GM18907 (cell line): Measurements from ENCODE around the gene CFAP74.

Experiments used
- ATAC-seq: cut with Tn5 transposase; IDR thresholded peaks from one replicate; pipeline ENCODE4 v1.9.1; 2021; ENCODE audit warnings: mild to moderate bottlenecking, moderate library complexity; ENCODE audit not compliant: unreplicated experiment

Gene CFAP74

DNA sequence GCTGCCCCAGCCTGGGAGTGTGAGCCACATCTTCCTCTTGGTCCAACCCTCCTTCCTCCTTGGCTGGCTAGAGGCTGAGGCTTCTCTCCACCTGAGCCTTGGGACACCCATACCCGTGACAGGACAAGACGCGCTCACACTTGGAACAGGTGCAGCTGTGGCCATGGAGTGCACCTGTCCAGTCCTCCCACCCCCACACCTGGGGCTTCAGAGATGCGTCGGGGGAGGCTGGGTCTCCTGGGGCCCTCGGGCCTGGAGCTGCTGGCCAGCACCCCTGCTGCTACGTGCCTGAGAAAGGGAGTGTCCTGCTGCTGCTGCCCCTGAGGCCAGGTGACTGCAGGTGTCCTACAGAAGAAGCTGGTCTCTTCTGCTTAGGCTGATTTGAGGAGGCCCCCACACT is 47.5 kb downstream of the CFAP74 start:
- no peak for ATAC-seq

DNA sequence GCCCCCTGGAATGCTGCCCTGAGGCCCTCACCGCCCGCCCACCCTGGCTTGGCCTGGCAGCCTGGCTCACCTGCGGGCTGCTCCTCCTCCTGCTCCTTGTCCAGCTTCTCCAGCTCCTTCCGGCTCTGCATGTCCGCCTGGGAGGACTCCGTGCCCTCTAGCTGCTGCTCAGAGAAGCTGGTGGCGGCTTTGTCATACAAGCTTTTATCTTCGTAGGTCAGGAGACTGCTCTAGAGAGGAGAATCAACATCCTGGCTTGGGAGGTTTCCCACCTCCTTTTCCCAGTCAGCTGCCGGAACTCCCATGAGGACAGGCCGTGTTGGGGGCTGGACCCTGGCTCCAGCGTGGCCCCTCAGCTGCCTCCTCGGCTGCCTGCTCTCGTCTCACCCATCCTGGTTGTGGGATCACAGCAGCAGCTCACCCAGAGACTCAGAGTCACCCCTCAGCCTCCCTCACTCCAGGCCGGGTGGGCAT is 47.9 kb downstream of the CFAP74 start:
- ATAC-seq = no peak

DNA sequence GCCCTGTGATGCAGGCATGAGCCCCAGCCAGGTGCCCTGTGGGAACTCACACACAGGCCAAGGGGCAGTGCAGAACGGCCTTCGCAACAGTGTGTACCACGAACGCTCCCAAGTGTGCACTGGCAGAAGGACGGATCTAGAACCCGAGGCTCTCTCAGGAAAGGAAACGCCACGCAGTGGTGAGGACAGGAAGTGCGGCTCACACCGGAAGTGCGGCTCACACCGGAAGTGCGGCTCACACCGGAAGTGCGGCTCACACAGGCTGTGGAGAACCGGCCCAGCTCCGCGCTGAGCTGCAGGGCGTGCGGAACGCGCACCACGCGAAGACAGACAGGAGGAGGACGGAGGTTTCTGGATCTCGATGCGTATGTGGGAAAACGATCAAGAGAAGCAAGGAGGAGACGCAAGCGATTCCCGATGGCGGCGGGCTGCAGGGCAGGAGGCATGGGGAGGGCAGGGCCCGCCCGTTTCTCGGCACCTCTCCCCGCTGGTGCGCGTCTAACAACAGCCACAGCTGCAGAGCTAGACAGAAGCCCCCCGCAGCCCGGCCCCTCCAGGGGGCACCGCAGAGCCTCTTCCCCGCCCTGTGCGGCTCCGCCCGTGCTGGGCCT is 48.6 kb downstream of the CFAP74 start:
- ATAC-seq = no peak

DNA sequence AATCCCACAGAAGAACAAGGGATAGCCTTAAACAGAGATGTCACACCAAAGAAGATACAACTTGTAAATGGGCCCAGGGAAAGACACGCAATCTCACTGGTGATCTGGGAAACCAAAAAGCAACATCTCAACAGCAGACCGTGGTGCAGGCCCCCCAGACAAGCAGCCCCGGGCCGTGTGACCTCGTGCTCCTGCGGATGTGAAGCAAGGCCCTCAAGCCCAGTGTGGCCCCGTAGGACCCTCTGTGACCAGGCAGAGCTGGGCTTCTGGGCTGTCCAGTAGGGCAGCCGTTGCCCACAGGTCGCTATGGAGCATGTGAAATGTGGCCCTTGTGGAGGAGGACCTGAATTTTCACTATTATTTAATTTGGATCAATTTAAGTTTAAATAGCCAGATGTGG is 49.6 kb downstream of the CFAP74 start:
- ATAC-seq = no peak

DNA sequence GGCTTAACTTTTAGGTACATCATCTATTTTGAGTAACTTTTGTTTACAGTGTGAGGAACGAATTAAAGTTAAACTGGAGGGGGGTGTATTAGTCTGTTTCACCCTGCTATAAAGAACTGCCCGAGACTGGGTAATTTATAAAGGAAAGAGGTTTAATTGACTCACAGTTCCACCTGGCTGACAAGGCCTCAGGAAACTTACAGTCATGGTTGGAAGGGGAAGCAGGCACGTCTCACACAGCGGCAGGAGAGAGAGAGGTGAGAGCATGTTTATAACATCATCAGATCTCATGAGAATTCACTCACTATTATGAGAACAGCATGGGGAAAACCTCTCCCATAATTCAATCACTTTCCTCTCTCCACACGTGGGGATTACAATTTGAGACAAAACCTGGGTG is 52.6 kb downstream of the CFAP74 start:
- no peak for ATAC-seq

DNA sequence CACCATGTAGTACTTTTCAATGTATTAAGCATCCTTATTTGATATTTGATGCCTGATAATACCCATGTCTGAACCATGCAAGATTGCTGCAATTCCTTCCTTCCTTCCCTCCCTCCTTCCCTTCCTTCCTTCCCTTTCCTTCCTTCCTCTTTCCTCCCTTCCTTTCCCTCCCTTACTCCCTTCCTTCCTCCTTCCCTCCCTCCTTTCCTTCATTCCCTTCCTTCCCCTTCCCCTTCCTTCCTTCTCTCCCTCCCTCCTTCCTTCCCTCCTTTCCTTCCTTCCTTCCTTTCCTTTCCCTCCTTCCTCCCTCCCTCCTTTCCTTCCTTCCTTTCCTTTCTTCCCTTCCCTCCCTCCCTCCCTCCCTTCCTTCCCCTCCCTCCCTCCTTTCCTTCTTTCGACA is 54.8 kb downstream of the CFAP74 start:
- no peak for ATAC-seq

DNA sequence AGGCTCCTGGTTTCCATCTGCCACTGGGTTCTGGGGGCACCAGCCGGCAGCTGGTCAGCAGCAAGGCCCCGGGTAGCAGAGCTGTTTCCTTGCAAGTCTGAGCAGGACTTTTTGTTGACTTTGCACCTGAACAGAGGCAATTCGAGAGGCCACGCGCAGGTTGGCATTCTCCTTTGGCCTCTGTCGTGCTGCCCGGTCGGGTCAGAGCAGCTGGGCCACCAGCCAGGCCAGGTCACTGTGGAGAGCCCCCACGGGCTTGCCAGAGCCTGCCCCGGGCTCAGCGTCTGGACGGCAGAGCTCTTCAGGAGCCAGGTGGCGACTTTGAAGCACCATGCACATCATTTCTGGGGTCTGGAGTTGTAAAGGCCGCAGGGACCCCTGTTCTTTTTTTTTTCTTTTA is 56.1 kb downstream of the CFAP74 start:
- ATAC-seq = no peak

DNA sequence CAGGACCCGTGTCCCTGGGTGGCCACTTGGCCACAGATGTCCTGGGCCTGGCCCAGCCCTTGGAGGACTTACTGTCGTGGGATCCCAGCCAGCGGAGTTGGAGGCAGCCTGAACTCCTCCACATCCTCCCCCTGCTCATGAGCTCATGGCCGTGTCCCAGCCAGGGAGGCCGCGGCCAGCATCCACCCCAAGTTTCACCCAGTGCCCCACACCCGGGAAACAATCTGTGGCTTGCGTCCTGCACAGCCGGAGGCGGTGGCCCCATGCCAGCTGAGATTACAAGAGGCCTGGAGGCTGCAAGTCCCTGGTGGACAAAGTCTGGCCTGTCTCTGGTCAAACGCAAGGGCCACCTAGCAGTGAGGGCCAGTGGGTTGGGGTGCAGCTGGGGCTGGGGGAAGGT is 57.0 kb downstream of the CFAP74 start:
- ATAC-seq = no peak

DNA sequence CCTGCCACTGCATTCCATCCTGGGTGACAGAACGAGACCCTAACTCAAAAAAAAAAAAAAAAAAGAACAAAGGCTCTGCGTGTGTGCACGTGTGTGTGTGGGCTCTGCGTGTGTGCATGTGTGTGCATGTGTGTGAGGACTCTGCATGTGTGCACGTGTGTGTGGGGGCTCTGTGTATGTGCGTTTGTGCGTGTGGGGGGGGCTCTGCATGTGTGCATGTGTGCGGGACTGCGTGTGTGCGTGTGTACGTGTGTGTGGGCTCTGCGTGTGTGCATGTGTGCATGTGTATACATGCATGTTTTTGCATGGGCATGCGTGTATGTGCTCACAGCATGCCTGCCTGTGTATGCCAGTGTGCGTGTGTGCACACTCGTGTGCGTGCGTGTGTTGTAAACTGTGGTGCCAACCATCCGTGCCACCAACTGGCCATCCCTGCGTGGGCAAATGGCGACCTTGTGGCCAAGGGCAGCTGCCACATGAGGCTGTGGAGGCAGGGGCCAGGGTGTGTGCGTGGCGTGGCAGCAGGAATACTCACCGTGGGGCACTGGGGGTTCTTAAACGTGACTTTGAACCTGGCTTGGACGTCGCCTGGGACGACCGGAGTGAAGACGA is 57.7 kb downstream of the CFAP74 start:
- ATAC-seq = no peak

DNA sequence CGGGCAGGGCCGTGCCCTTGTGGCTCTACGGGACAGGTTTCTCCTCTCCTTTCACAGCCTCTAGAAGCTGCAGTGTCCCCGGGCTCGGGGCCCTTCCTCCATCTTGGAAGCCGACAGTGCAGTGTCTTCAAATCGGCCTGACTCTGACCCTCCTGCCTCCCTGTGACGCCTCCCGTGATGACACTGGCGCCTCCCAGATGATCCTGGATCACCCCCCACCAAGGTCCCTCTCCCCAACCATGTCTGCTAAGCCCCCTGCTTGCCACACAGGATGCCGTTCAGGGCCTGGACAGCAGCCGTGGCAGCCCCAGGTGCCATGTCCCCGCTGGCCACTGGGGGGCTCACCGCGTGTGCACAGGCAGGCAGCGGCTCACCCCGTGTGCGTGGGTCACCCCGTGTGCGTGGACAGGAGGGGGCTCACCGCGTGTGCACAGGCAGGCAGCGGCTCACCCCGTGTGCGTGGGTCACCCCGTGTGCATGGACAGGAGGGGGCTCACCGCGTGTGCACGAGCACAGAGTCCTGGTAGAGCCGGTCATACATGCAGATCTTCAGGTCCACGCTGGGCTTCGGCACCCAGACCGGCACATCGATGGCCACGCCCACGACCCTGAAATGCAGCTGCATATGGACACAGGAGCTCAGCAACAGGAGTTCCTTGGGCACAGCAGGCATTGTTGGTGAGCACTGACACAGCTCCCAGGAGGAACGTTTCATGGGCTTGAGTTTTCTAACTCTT is 59.6 kb downstream of the CFAP74 start:
- ATAC-seq = no peak

DNA sequence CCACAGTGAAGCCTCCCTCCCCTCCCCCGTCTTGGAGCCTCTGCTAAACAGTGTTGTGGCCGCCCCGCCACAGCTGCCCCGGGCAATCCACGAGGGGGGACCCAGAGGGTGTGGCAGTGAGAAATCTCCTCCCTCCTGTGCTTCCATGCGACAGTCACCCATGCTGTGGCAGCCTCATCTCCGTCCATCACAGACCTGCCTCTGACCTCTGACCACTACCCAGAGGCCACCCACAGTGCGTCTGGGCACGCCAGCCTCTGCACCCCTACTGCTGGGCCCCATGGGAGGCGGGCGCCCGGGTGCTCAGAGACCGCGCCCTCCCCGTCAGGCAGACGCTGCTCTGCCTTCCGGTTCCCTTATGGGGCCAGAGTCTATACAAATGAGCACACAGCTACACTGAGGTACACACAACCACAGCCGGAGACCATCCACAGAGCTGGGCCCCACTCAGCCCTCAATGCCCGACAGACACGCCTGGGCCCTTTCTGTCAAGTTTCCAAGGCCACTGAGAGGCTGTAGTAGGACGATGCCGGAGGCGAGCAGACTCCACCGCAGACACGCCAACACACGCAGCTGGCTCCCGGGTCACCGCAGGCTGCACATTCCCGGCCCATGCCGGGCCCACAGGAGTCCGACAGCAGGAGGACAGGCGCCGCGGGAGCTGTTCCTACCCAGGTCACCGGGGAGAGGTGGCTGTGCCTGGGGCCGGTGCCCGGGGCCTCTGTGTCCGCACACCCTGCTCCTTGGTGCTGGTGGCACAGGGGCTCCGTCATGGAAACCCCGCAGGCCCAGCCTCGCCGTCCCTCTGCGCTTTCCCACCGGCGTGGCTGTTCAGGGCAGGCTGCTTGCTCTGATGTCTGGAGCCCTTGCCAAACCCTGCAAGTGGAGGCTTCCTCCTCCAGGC is 60.6 kb downstream of the CFAP74 start:
- no peak for ATAC-seq

DNA sequence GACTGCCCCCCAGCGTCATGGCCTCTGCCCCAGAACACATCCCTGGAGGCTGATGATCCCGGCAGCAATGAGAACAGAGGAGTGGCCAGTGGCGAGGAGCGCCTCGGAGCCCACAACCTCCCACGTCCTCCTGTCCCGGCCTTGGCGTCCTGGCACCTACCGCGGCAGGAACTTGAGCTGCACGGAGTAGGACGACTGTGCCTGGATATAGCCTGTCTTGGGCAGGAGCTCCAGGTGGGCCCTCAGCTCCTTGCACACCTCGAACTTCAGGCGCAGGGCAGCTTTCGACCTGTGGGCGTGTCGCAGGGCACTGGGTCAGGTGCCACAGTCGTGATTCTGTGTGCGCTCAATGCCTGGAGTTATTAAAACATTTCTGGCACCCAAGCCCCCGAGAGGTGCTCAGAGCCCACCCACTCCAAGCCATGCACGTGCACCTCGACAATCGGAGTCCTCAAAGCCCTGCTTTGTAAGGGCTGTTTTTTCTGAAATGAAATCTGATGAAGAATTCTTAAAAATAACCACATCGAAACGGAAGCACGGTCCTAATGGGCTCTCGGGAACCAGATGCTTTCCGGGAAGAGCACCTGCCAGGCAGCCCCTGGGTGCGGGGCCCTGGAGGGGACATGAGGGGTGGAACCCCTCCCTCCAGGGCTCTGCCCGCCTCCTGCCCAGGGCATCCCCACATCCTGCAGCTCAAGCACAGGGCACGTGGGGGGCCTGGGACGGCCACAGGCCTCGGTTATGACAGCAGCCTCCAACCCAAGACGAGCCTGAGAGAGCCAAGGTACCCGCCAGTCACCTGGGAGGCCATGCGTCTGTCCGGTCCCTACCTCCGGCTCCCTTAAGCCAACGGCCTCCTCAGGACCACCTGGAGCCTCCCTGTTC is 61.5 kb downstream of the CFAP74 start:
- ATAC-seq = no peak

DNA sequence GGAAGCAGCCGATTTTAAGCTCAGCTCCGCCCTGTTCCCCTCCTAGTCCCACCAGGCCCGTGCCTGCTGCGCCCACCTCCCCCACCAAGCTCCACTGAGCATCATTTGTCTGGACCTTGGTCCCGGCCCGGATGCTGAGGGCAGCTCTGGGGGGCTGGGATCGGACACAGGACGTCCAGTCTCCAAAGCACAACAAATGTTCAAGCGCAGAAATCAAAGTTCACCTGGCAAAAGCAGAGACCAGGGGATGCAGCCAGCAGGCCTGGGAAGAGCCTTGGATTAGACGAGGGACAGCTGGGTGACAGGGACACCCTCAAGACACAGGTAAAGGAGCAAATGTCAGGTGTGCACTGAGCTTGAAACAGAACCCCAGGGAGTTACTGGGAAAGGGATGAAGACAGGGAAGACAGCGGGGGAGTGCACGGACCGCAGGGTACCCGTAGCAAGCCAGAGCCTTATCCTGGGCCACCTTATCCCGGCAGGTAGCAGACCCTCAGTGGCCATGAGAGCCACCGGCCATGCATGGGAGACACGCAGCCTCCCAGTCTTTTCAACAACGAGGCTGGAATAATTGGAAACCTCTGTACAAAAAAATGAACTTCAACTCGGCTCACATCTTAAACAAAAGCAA is 62.3 kb downstream of the CFAP74 start:
- no peak for ATAC-seq

DNA sequence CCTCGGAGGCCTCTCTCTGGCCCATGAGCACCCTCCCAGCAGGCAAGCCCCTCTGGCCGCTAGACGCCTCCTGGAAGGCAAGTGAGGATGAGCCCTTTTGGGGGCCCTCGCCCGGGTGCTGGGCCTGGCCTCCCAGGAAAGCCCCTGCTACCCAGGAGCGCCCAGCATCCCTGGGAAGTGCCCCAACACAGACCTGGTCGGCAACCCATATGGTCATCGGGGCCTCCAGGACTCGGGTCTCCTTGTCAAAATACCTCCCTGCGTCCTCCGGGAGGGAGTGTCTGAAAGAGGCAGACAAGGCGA is 63.5 kb downstream of the CFAP74 start:
- ATAC-seq = no peak

DNA sequence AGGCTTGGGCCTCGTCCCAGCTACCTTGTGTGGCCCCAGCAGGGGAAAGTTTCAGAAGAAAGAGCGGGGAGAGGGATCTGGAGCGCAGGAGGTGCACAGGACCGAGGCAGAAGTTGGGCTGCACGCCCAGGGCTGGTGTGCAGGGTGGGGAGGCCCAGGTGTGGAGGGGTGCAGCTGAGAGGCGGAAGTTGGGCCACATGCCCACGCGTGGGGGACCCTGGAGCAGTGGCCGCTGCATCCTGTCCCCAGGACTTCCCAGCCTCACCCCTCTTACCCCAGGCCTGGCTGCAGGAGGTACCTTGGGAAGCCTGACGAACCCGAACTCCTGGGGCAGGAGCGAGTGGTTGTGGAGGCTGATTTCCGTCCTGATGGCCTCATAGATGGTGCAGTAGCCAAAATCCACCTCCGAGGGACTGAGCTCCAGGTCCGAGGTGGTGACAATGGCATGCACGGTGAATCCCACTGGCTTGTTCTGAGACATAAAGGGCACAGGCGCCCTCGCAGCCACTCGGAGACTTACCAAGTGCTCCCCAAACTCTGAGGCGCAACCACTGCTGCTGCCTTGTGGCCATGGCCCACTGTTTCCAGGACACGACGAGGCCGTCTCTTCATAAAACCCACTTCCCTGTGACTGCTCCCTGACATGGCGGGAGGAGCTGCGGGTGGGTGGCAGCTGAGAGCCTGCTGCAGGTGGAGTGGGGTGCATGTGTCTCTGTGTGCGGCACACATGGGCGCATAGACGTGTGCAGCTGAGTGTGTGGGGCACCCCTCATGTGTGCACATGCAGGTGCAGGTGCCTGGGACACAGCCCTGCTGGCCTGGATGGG is 64.1 kb downstream of the CFAP74 start:
- ATAC-seq = no peak

DNA sequence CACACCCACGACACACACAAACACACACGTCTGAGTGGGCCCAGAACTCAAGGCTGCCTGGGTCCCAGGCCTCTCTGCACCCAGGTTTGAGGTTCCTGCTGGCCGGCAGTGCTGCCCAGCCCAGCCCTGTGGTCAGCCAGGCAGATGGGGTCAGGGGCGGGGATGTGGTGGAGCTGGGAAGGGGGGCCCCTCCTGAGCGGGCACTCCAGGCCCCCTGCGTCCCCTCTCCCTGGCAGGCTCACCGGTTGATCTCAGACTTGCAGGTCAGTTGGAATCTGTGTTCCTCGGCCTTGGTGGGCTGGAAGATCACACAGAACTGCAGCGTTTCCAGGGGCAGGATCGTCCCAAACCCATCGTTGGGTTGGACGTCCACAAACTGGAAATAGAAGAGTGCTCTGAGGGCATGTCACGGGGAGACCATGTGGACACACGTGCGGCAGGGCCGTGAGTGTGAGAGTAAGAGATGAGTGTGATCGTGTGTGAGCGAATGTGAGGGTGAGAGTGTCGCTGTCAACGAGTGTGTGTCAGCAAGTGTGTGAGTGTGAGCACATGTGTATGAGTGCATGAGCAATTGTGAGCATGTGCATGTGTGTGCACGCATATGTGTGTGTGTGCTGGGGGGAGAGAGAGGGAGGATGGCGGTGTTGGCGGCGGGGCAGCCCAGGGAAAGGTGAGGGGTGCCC is 64.8 kb downstream of the CFAP74 start:
- no peak for ATAC-seq

DNA sequence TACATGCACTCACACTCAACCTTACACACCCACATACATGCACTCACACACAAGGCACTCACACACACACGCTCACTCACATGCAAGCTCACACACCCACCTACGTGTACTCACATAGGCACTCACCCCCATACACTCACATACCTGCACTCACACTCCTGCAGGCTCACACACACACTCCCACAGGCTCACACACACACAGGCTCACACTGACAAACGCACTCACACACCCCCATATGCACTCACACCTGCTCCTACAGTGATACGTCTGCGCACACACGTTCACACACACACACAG is 65.4 kb downstream of the CFAP74 start:
- ATAC-seq = no peak

DNA sequence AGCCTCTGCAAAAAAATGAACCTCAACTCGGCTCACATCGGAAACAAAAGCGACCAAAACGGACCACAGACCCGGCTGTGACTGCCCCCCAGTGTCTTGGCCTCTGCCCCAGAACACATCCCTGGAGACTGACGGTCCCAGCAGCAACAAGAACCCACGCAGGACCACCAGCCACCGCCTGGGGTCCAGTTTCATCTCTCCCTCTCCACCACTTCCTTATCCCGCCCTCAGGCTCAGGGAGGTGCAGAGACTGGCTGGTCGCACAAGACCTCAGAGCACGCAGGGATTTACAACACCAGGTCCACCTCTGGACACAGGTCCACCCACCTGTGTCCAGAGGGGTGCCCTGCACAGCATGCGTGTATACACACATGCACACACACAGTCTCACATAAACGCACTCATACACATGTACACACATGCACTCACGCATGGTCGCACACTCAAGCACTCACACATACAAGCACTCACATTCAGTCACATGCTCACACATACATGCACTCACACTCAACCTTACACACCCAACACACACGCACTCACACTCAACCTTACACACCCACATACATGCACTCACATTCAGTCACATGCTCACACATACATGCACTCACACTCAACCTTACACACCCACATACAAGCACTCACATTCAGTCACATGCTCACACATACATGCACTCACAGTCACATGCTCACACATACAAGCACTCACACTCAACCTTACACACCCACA is 65.9 kb downstream of the CFAP74 start:
- ATAC-seq = no peak
